ENCODE results near the gene EARS2. TPM values are rescaled to one million over a fixed set of nuclear protein-coding genes. Genes with fewer than 3 reads are reported as not detected.
"Not testable (repeated sequence)": the region's sequence is repeated elsewhere in the genome, so short reads cannot be mapped to it uniquely, and the experiment has no call there.

EARS2 gene
- total RNA-seq, 1 donor from 2014 or later: 19.7 TPM

GRCh38 chr16:23584186-23585076 lies 27.3 kb upstream of the EARS2 start:
- no peaks in the 10 kb centered on the region for H3K9me3 Mint-ChIP-seq
- Histone ChIP-seq H3K9ac (no peak overlapping the region), H3K36me3 (no peaks in the 10 kb centered on the region), H3K9me3 (ENCODE audit: low read depth) (no peaks in the 10 kb centered on the region), H3K27ac (no peak overlapping the region), H4K20me1 (ENCODE audit: low read depth) (peaks cover 4% of the 10 kb centered on the region), H2AFZ (replicated peaks) (no peak overlapping the region), H3K79me2 (ENCODE audit: low read depth) (peaks cover 28% of the 10 kb centered on the region), H3K27me3 (no peaks in the 10 kb centered on the region), H3K4me2 (no peak overlapping the region), H3K4me3 (no peak overlapping the region), H3F3A (ENCODE audit: low read depth) (peaks cover 9% of the 10 kb centered on the region), H3K4me1 (no peaks in the 10 kb centered on the region)
- H3K27ac Mint-ChIP-seq: no peak overlapping the region
- H3K36me3 Mint-ChIP-seq: peaks cover 16% of the 10 kb centered on the region
- no peaks in the 10 kb centered on the region for H3K27me3 Mint-ChIP-seq (ENCODE audit: insufficient read depth, low read depth)
- H3K4me1 Mint-ChIP-seq: no peaks in the 10 kb centered on the region
- no peak overlapping the region for H3K4me3 Mint-ChIP-seq
- TF ChIP-seq EZH2phosphoT487 (IDR thresholded peaks at IDR 0.05) (no peak), EZH2 (IDR thresholded peaks at IDR 0.05) (no peak)
- TF ChIP-seq, protein P1, sequence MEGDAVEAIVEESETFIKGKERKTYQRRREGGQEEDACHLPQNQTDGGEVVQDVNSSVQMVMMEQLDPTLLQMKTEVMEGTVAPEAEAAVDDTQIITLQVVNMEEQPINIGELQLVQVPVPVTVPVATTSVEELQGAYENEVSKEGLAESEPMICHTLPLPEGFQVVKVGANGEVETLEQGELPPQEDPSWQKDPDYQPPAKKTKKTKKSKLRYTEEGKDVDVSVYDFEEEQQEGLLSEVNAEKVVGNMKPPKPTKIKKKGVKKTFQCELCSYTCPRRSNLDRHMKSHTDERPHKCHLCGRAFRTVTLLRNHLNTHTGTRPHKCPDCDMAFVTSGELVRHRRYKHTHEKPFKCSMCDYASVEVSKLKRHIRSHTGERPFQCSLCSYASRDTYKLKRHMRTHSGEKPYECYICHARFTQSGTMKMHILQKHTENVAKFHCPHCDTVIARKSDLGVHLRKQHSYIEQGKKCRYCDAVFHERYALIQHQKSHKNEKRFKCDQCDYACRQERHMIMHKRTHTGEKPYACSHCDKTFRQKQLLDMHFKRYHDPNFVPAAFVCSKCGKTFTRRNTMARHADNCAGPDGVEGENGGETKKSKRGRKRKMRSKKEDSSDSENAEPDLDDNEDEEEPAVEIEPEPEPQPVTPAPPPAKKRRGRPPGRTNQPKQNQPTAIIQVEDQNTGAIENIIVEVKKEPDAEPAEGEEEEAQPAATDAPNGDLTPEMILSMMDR (IDR thresholded peaks at IDR 0.05): no peak
- DNase-seq (ENCODE audit: low spot score): no peak

DNA sequence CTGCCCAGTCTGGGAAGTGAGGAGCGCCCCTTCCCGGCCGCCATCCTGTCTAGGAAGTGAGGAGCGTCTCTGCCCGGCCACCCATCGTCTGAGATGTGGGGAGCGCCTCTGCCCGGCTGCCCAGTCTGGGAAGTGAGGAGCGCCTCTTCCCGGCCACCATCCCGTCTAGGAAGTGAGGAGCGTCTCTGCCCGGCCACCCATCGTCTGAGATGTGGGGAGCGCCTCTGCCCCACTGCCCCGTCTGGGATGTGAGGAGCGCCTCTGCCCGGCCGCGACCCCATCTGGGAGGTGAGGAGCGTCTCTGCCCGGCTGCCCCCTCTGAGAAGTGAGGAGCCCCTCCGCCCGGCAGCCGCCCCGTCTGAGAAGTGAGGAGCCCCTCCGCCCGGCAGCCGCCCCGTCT lies 26.1 kb upstream of the EARS2 start:
- H3K4me1 ChIP-seq; H3K36me3 ChIP-seq; H3F3A ChIP-seq (ENCODE audit: low read depth); H3K4me1 Mint-ChIP-seq; H3K27ac ChIP-seq; H3K27me3 ChIP-seq; H3K9me3 ChIP-seq (ENCODE audit: low read depth); H3K4me3 Mint-ChIP-seq; H3K27me3 Mint-ChIP-seq (ENCODE audit: insufficient read depth, low read depth); H4K20me1 ChIP-seq (ENCODE audit: low read depth); H3K9me3 Mint-ChIP-seq; H3K27ac Mint-ChIP-seq; H2AFZ ChIP-seq (replicated peaks); H3K4me3 ChIP-seq; H3K9ac ChIP-seq; DNase-seq (ENCODE audit: low spot score); H3K4me2 ChIP-seq: not testable (repeated sequence)
- H3K36me3 Mint-ChIP-seq: peaks cover 15% of the 10 kb centered on the region
- peaks cover 16% of the 10 kb centered on the region for H3K79me2 ChIP-seq (ENCODE audit: low read depth)

- H3K4me1 ChIP-seq: no peaks in the 10 kb centered on the region
- no peaks in the 10 kb centered on the region for H3K27me3 ChIP-seq
- H2AFZ ChIP-seq (replicated peaks): no peak overlapping the region
- no peaks in the 10 kb centered on the region for H3K36me3 ChIP-seq
- peaks cover 4% of the 10 kb centered on the region for H4K20me1 ChIP-seq (ENCODE audit: low read depth)
- peaks cover 1% of the 10 kb centered on the region for H3K79me2 ChIP-seq (ENCODE audit: low read depth)
- Mint-ChIP-seq H3K4me3 (no peak overlapping the region), H3K27ac (no peak overlapping the region), H3K36me3 (peaks cover 13% of the 10 kb centered on the region), H3K27me3 (ENCODE audit: insufficient read depth, low read depth) (no peaks in the 10 kb centered on the region), H3K4me1 (no peaks in the 10 kb centered on the region), H3K9me3 (no peaks in the 10 kb centered on the region)
- no peak overlapping the region for H3K4me3 ChIP-seq
- H3K9ac ChIP-seq: no peak overlapping the region
- no peak for DNase-seq (ENCODE audit: low spot score)
- no peak overlapping the region for H3K4me2 ChIP-seq
- no peaks in the 10 kb centered on the region for H3K9me3 ChIP-seq (ENCODE audit: low read depth)
- H3F3A ChIP-seq (ENCODE audit: low read depth): peaks cover 9% of the 10 kb centered on the region
- no peak for TF ChIP-seq EZH2 (IDR thresholded peaks at IDR 0.05)
- no peak for TF ChIP-seq EZH2phosphoT487 (IDR thresholded peaks at IDR 0.05)
- TF ChIP-seq, protein P1 (IDR thresholded peaks at IDR 0.05): no peak
- no peak overlapping the region for H3K27ac ChIP-seq
These were observed 24.6 kb upstream of the EARS2 start for GRCh38 chr16:23581764-23582163.

GRCh38 chr16:23580391-23580790 lies 23.2 kb upstream of the EARS2 start:
- no peak overlapping the region for H3K4me2 ChIP-seq
- H3K9ac ChIP-seq: no peak overlapping the region
- no peak overlapping the region for H3K27ac Mint-ChIP-seq
- H3F3A ChIP-seq (ENCODE audit: low read depth): peaks cover 9% of the 10 kb centered on the region
- H3K4me3 Mint-ChIP-seq: no peak overlapping the region
- no peaks in the 10 kb centered on the region for H3K79me2 ChIP-seq (ENCODE audit: low read depth)
- no peaks in the 10 kb centered on the region for H3K9me3 Mint-ChIP-seq
- H4K20me1 ChIP-seq (ENCODE audit: low read depth): peaks cover 4% of the 10 kb centered on the region
- H3K27me3 Mint-ChIP-seq (ENCODE audit: insufficient read depth, low read depth): no peaks in the 10 kb centered on the region
- H3K27ac ChIP-seq: no peak overlapping the region
- no peak overlapping the region for H2AFZ ChIP-seq (replicated peaks)
- H3K4me1 Mint-ChIP-seq: no peaks in the 10 kb centered on the region
- no peak for TF ChIP-seq EZH2 (IDR thresholded peaks at IDR 0.05)
- no peak for TF ChIP-seq EZH2phosphoT487 (IDR thresholded peaks at IDR 0.05)
- TF ChIP-seq, protein P1 (IDR thresholded peaks at IDR 0.05): no peak
- no peaks in the 10 kb centered on the region for H3K27me3 ChIP-seq
- no peaks in the 10 kb centered on the region for H3K9me3 ChIP-seq (ENCODE audit: low read depth)
- H3K4me3 ChIP-seq: no peak overlapping the region
- H3K4me1 ChIP-seq: no peaks in the 10 kb centered on the region
- no peaks in the 10 kb centered on the region for H3K36me3 ChIP-seq
- H3K36me3 Mint-ChIP-seq: peaks cover 12% of the 10 kb centered on the region
- DNase-seq (ENCODE audit: low spot score): no peak
